HEK293 (cell line): ENCODE data around the gene RAET1G.

Source experiments
- CTCF ChIA-PET: fragments of 350-600 bp; formaldehyde crosslinking; extraction: SDS; loops from one replicate; lab custom pipeline; 2021; ENCODE audit warnings: antibody characterized with exemption; lab: Yijun Ruan, JAX
- POLR2A ChIA-PET: fragments of 300-600 bp; formaldehyde crosslinking; extraction: SDS; loops from one replicate; lab custom pipeline; 2020; ENCODE audit warnings: antibody characterized with exemption, inconsistent platforms; lab: Yijun Ruan, JAX
- H3K27ac ChIP-seq: fragments of 200-500 bp; sonication (Bioruptor generic); 2 replicates; pipeline ENCODE4 v1.5.1; 2014; ENCODE audit warnings: low read depth, low read length, control low read depth, inconsistent platforms; ENCODE audit errors: extremely low read depth
- H3K36me3 ChIP-seq, 2 experiments: fragments of 200-500 bp in 1 of 2; sonication (Bioruptor generic) in 1 of 2; 1 replicate in 1 of 2; 2 replicates in 1 of 2; pipeline ENCODE4 v1.5.1; 2014 to 2017; ENCODE audit warnings: inconsistent platforms in 2 of 2, low read length in 2 of 2; ENCODE audit not compliant: control insufficient read depth in 2 of 2, insufficient read depth in 1 of 2
- H3K4me1 ChIP-seq: fragments of 200-500 bp; sonication (Bioruptor generic); 2 replicates; pipeline ENCODE4 v1.5.1; 2014; ENCODE audit warnings: mild to moderate bottlenecking, low read length, inconsistent platforms; ENCODE audit not compliant: control insufficient read depth, insufficient read depth
- H3K4me3 ChIP-seq: 2 replicates; pipeline ENCODE4 v1.5.1; 2011; ENCODE audit warnings: low read depth, mild to moderate bottlenecking, control low read depth, low read length, moderate library complexity
- H3K9me3 ChIP-seq: fragments of 200-500 bp; sonication (Bioruptor generic); 2 replicates; pipeline ENCODE4 v1.5.1; 2014; ENCODE audit warnings: low read depth, low read length, inconsistent platforms; ENCODE audit not compliant: control insufficient read depth, insufficient read depth
- GLIS2 ChIP-seq: fragments of 450-650 bp; formaldehyde crosslinking; IDR thresholded peaks from 2 replicates; pipeline ENCODE4 v1.5.1; 2016; ENCODE audit warnings: missing biosample characterization, missing genetic modification characterization
- HIC1 ChIP-seq: fragments of 450-650 bp; formaldehyde crosslinking; IDR thresholded peaks from 2 replicates; pipeline ENCODE4 v1.5.1; 2016; ENCODE audit warnings: missing biosample characterization, missing genetic modification characterization
- KLF8 ChIP-seq: fragments of 450-650 bp; formaldehyde crosslinking; IDR thresholded peaks from 2 replicates; pipeline ENCODE4 v1.5.1; 2016; ENCODE audit warnings: missing biosample characterization, missing genetic modification characterization
- PRDM6 ChIP-seq: fragments of 450-650 bp; formaldehyde crosslinking; IDR thresholded peaks from 2 replicates; pipeline ENCODE4 v1.5.1; 2017; ENCODE audit warnings: missing biosample characterization, missing genetic modification characterization
- TCF7L2 ChIP-seq: IDR thresholded peaks from 2 replicates; pipeline ENCODE4 v1.6.1; 2011; ENCODE audit warnings: low read depth, mild to moderate bottlenecking, inconsistent platforms, low read length, moderate library complexity, borderline replicate concordance
- TRIM28 ChIP-seq: IDR thresholded peaks from 2 replicates; pipeline ENCODE4 v1.6.1; 2011; ENCODE audit warnings: low read length, control low read depth, borderline replicate concordance
- ZBTB1 ChIP-seq: fragments of 450-650 bp; formaldehyde crosslinking; IDR thresholded peaks from 2 replicates; pipeline ENCODE4 v1.5.1; 2016; ENCODE audit warnings: missing biosample characterization, missing genetic modification characterization
- ZNF23 ChIP-seq: fragments of 450-650 bp; formaldehyde crosslinking; IDR thresholded peaks from 2 replicates; pipeline ENCODE4 v1.5.1; 2016; ENCODE audit warnings: missing biosample characterization, missing genetic modification characterization, borderline replicate concordance
- ZNF341 ChIP-seq: fragments of 450-650 bp; formaldehyde crosslinking; IDR thresholded peaks from 2 replicates; pipeline ENCODE4; 2016; ENCODE audit warnings: low read depth, missing biosample characterization, missing genetic modification characterization
- ZNF449 ChIP-seq: fragments of 450-650 bp; formaldehyde crosslinking; IDR thresholded peaks from 2 replicates; pipeline ENCODE4 v1.5.1; 2017; ENCODE audit warnings: missing biosample characterization, mild to moderate bottlenecking, missing genetic modification characterization, moderate library complexity
- ZNF510 ChIP-seq: fragments of 450-650 bp; formaldehyde crosslinking; IDR thresholded peaks from 2 replicates; pipeline ENCODE4 v1.5.1; 2018; ENCODE audit warnings: mild to moderate bottlenecking, missing genetic modification characterization, missing biosample characterization; ENCODE audit not compliant: insufficient replicate concordance
- ZNF549 ChIP-seq: fragments of 450-650 bp; IDR thresholded peaks from 2 replicates; pipeline ENCODE4 v1.5.1; 2018; ENCODE audit warnings: missing biosample characterization, missing genetic modification characterization, mild to moderate bottlenecking, inconsistent platforms, moderate library complexity
- ZNF561 ChIP-seq: fragments of 450-650 bp; IDR thresholded peaks from 2 replicates; pipeline ENCODE4 v1.5.1; 2018; ENCODE audit warnings: missing biosample characterization, missing genetic modification characterization, borderline replicate concordance
- ZNF768 ChIP-seq: fragments of 450-650 bp; formaldehyde crosslinking; IDR thresholded peaks from 2 replicates; pipeline ENCODE4 v1.5.1; 2018; ENCODE audit warnings: missing biosample characterization, mild to moderate bottlenecking, missing genetic modification characterization
- ZSCAN18 ChIP-seq: fragments of 450-650 bp; formaldehyde crosslinking; IDR thresholded peaks from 2 replicates; pipeline ENCODE4 v1.5.1; 2016; ENCODE audit warnings: missing biosample characterization, missing genetic modification characterization
- ZSCAN23 ChIP-seq: fragments of 450-650 bp; formaldehyde crosslinking; IDR thresholded peaks from 2 replicates; pipeline ENCODE4 v1.5.1; 2016; ENCODE audit warnings: missing biosample characterization, missing genetic modification characterization
- TF ChIP-seq, protein P1 (sequence below): fragments of 450-650 bp; formaldehyde crosslinking; IDR thresholded peaks from 2 replicates; pipeline ENCODE4 v1.5.0; 2017; ENCODE audit warnings: missing biosample characterization, missing genetic modification characterization, borderline replicate concordance
- TF ChIP-seq, protein P2 (sequence below): fragments of 450-650 bp; formaldehyde crosslinking; IDR thresholded peaks from 2 replicates; pipeline ENCODE4 v1.5.1; 2016; ENCODE audit warnings: missing biosample characterization, missing genetic modification characterization

The RAET1G gene

GRCh38 chr6:149888093-149888492, 34.8 kb downstream of the RAET1G start:
- Histone ChIP-seq H3K9me3 (no peaks in the 10 kb centered on the region), H3K4me1 (no peaks in the 10 kb centered on the region), H3K4me3 (no peak overlapping the region), H3K36me3 (no peaks in the 10 kb centered on the region), H3K27ac (no peak overlapping the region)
- ChIA-PET CTCF (no interaction called here), POLR2A (no interaction called here)
- TF ChIP-seq HIC1 (no peak), ZBTB1 (tag by site-specific recombination) (no peak), ZNF510 (no peak), ZNF341 (no peak), ZNF561 (tag by site-specific recombination) (no peak), TRIM28 (no peak), ZSCAN23 (tag by site-specific recombination) (no peak), PRDM6 (no peak), KLF8 (no peak), TCF7L2 (no peak), GLIS2 (no peak), ZNF768 (tag by site-specific recombination) (no peak), ZNF449 (tag by site-specific recombination) (no peak), ZNF549 (no peak), ZNF23 (no peak), ZSCAN18 (no peak)
- TF ChIP-seq, protein P1, sequence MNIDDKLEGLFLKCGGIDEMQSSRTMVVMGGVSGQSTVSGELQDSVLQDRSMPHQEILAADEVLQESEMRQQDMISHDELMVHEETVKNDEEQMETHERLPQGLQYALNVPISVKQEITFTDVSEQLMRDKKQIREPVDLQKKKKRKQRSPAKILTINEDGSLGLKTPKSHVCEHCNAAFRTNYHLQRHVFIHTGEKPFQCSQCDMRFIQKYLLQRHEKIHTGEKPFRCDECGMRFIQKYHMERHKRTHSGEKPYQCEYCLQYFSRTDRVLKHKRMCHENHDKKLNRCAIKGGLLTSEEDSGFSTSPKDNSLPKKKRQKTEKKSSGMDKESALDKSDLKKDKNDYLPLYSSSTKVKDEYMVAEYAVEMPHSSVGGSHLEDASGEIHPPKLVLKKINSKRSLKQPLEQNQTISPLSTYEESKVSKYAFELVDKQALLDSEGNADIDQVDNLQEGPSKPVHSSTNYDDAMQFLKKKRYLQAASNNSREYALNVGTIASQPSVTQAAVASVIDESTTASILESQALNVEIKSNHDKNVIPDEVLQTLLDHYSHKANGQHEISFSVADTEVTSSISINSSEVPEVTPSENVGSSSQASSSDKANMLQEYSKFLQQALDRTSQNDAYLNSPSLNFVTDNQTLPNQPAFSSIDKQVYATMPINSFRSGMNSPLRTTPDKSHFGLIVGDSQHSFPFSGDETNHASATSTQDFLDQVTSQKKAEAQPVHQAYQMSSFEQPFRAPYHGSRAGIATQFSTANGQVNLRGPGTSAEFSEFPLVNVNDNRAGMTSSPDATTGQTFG (tag by site-specific recombination): no peak
- TF ChIP-seq, protein P2, sequence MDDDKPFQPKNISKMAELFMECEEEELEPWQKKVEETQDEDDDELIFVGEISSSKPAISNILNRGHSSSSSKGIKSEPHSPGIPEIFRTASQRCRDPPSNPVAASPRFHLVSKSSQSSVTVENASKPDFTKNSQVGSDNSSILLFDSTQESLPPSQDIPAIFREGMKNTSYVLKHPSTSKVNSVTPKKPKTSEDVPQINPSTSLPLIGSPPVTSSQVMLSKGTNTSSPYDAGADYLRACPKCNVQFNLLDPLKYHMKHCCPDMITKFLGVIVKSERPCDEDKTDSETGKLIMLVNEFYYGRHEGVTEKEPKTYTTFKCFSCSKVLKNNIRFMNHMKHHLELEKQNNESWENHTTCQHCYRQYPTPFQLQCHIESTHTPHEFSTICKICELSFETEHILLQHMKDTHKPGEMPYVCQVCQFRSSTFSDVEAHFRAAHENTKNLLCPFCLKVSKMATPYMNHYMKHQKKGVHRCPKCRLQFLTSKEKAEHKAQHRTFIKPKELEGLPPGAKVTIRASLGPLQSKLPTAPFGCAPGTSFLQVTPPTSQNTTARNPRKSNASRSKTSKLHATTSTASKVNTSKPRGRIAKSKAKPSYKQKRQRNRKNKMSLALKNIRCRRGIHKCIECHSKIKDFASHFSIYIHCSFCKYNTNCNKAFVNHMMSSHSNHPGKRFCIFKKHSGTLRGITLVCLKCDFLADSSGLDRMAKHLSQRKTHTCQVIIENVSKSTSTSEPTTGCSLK (tag by site-specific recombination): no peak
- TF ChIP-seq, all 188 proteins: peak for 0
